SK-N-SH (cell line): ENCODE data around the gene CTNNA3.

Source experiments
- JUND ChIP-seq: IDR thresholded peaks from 2 replicates; pipeline ENCODE4 v1.4.0; 2012
- SIN3A ChIP-seq: IDR thresholded peaks from 2 replicates; pipeline ENCODE4 v1.6.1; 2012; ENCODE audit warnings: low read depth, mild to moderate bottlenecking, low read length, moderate library complexity, borderline replicate concordance
- SMC3 ChIP-seq: IDR thresholded peaks from 2 replicates; pipeline ENCODE4 v1.6.1; 2012; ENCODE audit warnings: low read depth, low read length, improper control_type of control experiment
- YY1 ChIP-seq: IDR thresholded peaks from 2 replicates; pipeline ENCODE4 v1.4.0; 2012; ENCODE audit warnings: low read depth, mild to moderate bottlenecking
- TF ChIP-seq, protein P1 (sequence below): IDR thresholded peaks from 2 replicates; pipeline ENCODE4 v1.6.1; 2012; ENCODE audit warnings: mild to moderate bottlenecking, low read depth, low read length, moderate library complexity
- TF ChIP-seq, protein P2 (sequence below): fragments of 200-600 bp; sonication (generic); IDR thresholded peaks from 2 replicates; pipeline ENCODE4 v1.6.1; 2017; ENCODE audit warnings: antibody characterized with exemption, mild to moderate bottlenecking, moderate library complexity
- TF ChIP-seq, protein P3 (sequence below): IDR thresholded peaks from 2 replicates; pipeline ENCODE4 v1.4.0; 2012; ENCODE audit warnings: low read depth, borderline replicate concordance
- TF ChIP-seq, protein P4 (sequence below): IDR thresholded peaks from 2 replicates; pipeline ENCODE4 v1.4.0; 2012; ENCODE audit warnings: low read depth

DNA sequence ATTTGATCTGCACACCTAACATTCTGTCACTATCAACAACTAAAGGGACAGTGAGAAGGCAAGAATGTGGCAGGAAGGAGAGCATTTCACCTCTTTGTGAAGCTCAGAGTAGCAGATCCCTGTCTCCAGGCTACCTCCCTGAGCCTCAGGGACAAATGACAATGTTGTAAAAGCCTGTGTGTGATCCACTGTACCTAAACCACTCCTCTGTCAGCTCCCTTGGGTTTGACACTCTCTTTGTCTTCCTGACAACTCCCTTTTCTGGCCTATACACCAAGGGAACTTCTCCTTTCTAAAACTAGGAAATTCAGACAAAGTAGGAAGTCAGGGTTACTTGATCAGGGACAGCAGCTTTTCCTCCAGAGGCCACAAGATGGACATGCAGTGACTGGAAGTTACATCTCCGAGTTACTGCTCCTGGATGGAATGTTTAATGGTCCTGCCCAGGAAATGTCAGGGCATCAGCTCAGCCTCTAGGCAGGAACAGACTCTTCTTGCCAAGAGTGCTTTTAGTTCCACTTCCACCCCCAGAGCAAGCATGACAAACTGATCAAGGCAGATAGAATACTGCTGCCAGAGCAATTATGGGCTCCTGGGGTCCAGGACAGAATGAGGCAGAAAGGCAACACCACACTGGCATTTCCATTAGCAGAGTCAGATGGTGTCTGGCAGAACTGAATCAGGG lies 1784.7 kb downstream of the CTNNA3 start:
- TF ChIP-seq, protein P1, sequence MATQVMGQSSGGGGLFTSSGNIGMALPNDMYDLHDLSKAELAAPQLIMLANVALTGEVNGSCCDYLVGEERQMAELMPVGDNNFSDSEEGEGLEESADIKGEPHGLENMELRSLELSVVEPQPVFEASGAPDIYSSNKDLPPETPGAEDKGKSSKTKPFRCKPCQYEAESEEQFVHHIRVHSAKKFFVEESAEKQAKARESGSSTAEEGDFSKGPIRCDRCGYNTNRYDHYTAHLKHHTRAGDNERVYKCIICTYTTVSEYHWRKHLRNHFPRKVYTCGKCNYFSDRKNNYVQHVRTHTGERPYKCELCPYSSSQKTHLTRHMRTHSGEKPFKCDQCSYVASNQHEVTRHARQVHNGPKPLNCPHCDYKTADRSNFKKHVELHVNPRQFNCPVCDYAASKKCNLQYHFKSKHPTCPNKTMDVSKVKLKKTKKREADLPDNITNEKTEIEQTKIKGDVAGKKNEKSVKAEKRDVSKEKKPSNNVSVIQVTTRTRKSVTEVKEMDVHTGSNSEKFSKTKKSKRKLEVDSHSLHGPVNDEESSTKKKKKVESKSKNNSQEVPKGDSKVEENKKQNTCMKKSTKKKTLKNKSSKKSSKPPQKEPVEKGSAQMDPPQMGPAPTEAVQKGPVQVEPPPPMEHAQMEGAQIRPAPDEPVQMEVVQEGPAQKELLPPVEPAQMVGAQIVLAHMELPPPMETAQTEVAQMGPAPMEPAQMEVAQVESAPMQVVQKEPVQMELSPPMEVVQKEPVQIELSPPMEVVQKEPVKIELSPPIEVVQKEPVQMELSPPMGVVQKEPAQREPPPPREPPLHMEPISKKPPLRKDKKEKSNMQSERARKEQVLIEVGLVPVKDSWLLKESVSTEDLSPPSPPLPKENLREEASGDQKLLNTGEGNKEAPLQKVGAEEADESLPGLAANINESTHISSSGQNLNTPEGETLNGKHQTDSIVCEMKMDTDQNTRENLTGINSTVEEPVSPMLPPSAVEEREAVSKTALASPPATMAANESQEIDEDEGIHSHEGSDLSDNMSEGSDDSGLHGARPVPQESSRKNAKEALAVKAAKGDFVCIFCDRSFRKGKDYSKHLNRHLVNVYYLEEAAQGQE = no peak
- TF ChIP-seq, protein P2, sequence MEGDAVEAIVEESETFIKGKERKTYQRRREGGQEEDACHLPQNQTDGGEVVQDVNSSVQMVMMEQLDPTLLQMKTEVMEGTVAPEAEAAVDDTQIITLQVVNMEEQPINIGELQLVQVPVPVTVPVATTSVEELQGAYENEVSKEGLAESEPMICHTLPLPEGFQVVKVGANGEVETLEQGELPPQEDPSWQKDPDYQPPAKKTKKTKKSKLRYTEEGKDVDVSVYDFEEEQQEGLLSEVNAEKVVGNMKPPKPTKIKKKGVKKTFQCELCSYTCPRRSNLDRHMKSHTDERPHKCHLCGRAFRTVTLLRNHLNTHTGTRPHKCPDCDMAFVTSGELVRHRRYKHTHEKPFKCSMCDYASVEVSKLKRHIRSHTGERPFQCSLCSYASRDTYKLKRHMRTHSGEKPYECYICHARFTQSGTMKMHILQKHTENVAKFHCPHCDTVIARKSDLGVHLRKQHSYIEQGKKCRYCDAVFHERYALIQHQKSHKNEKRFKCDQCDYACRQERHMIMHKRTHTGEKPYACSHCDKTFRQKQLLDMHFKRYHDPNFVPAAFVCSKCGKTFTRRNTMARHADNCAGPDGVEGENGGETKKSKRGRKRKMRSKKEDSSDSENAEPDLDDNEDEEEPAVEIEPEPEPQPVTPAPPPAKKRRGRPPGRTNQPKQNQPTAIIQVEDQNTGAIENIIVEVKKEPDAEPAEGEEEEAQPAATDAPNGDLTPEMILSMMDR = no peak
- TF ChIP-seq, protein P3, sequence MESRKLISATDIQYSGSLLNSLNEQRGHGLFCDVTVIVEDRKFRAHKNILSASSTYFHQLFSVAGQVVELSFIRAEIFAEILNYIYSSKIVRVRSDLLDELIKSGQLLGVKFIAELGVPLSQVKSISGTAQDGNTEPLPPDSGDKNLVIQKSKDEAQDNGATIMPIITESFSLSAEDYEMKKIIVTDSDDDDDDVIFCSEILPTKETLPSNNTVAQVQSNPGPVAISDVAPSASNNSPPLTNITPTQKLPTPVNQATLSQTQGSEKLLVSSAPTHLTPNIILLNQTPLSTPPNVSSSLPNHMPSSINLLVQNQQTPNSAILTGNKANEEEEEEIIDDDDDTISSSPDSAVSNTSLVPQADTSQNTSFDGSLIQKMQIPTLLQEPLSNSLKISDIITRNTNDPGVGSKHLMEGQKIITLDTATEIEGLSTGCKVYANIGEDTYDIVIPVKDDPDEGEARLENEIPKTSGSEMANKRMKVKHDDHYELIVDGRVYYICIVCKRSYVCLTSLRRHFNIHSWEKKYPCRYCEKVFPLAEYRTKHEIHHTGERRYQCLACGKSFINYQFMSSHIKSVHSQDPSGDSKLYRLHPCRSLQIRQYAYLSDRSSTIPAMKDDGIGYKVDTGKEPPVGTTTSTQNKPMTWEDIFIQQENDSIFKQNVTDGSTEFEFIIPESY = no peak
- TF ChIP-seq SIN3A (no peak), JUND (no peak), YY1 (no peak), SMC3 (no peak)
- TF ChIP-seq, protein P4, sequence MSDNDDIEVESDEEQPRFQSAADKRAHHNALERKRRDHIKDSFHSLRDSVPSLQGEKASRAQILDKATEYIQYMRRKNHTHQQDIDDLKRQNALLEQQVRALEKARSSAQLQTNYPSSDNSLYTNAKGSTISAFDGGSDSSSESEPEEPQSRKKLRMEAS = no peak
